Cerebellar nuclear complex (tissue), 1 donor: Measurements from ENCODE around the gene MAP2K5.

Experiments
- DNase-seq, 2 experiments: peaks; one replicate each; lab custom pipeline; 2025; lab: John Stamatoyannopoulos, UW

Gene MAP2K5

DNA sequence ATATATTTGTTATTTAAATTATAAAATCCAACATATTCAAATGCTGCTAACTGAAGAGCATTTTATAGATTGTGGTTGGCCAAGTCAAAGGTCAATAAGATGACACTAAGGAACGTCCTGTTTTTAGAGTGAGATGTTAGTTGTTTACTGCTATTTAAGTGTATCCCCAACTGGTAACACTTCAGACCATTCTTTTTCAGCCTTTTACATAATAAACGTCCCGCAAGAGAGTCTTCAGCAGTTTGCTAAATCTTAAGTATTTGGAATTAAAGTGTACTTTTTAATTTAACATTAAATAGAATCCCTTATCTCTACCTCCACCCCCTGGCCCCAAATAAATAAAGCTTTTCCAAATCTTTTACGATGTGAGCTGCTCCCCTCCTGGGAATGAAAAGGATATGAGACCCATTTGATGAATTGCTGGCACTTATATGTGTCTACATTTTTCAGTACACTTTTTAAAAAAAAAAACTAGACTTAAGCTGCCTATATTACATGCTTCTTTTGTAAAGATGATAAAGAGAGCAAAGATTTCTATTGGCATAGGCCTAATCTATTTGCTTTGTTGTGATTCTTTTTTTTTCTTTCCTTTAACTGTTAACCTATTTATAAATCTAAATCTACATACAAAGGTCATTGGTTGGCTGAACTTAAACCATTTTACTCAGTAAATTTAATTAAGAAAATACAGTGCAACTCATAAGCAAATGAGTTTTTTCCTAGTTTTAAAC is 181.0 kb downstream of the MAP2K5 start:
- DNase-seq, result no peak

DNA sequence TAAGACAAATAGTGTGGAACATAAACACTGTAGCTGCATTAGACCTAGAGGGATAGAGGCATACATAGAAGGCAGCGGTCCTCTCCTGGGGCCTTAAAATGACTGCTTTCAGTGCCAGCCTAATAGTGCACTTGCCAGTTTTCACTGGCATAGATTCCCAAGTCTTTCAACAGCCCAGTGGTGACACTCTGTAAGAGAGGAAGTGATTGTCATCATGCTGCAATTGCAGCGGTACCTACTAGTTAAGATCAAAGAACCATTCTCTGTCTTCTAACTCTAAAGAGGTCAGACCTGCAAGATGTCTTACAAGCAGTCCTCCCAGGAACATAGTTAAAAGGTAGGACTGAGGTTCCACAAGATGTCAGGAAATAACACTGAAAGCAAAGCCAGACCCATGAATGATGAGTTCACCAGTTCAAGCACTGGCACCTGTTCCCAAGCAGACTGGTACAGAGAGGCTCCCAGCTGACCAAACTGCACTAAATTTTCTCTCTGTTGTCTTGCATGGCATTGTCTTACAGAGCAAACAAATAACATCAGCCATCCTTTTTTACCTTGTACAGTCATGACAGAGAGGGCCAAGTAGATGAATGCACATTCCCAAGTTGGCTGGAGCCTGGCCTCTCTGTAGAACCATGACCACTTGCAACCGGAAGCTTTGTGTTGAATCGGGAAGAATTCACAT is 182.3 kb downstream of the MAP2K5 start:
- DNase-seq, result no peak

DNA sequence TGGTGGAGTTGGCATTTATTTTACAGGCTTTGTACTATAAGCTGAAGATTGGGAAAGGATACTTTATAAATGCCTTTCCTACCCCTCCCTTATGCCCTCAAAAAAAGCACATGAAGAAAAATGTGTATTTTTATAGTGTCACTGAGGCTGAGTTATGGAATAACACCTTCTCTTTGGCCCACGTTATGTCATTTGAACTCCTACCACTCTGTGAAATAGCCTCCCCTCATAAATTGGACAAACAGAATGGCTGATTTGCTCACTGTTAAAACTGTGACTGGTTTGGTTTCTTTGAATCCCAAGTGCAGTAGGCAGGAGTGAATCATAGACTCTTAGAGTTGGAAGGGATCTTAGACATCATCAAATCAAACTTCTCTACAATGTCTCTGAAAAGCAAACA is 187.6 kb downstream of the MAP2K5 start:
- no peak for DNase-seq

DNA sequence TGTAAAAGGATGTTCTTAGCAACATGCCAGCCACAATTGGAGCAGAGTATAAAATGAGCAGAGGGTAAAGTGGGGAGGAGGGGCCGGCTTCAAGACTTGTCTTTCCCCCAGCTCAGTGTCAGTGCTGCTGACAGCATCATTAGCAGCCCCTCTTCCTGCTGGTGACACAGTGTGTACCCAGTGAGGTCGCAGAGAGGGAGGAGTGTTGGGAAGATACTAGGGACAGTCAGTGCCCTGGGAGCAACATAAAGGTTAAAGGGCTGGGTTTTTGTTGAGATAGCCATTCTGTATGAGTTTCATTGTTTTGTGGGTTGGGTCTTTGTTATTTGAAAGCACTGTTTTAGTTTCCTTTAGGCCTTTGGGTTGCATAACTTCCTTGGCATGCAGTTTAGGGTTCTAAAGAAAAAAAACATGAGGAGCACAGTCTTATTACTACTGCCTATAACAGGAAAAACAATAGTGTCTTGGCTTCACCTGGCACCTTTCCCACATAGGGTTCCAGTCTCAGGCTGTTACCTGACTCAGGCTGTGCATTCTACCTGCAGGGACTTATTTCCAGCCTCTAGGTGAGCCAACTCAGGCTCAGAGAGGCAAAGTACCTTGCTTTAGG is 188.7 kb downstream of the MAP2K5 start:
- DNase-seq, result no peak

DNA sequence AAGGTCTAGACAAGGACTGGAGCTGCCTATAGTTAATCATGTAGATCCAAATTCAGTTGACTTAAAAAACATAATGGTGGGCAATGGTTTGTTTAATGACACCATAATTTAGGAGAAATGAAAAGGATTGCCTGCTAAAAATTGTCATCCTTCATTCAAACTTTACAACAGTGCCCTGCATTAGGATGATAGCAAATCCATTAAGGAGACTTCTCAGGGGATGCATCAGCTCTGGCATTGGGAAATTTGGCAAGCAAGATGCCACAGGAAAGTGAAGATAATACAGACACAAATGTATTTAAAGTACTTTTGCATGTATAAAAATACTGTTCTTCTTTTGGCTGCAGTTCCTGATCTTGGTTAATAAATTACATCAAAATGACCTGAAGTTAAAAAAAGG is 189.7 kb downstream of the MAP2K5 start:
- DNase-seq, result no peak

DNA sequence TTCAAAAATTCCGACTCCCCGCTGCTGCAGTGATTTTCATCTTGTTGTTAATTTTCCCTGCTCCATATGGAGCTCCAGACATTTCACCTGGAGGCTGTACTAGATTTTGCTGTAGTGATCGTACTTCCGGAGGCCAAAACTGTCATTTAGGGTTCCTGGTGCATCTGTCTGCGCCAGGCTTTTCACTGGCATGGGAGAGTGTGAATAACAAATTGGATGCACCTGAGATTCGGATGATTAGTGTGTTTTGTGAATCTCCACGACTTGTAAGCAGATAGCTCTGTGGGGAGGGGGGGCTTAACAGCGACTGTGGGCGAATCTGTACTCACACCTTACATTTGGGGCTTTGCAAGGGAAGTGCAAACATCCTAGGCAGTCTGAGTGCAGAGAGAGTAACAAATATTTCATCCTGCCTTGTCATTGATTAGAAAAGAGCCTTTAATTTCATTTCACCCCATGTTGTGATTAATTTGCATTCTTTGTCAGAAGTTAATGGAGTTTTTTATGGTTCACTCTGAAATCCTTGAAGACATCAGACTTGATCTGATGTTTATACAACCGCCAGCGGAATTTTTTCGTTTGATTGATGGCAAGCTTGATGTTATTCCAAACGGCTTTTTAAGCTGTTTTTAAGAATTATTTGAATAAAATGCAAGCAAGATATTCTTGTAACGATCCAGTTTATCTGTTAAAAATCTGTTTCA is 190.3 kb downstream of the MAP2K5 start:
- DNase-seq, result no peak

DNA sequence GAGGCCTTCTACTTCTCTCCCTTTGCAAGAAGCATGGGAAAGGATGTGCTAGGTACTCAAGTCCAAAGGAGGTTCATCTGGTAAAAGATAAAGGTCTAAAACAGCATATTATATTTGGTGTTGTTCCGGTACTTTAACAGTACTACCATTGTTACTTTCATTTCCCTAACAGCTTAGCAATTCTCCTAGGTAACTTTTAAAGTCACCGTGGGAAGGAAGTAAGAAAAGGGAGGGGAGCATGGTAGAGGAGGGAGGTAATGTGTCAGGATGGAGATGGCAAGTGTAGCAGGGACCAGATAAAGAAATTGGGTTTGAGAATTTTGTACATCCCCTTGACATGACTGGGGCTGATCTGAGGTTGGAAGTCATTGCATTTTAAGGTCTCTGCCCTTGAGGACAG is 193.4 kb downstream of the MAP2K5 start:
- DNase-seq, result no peak

DNA sequence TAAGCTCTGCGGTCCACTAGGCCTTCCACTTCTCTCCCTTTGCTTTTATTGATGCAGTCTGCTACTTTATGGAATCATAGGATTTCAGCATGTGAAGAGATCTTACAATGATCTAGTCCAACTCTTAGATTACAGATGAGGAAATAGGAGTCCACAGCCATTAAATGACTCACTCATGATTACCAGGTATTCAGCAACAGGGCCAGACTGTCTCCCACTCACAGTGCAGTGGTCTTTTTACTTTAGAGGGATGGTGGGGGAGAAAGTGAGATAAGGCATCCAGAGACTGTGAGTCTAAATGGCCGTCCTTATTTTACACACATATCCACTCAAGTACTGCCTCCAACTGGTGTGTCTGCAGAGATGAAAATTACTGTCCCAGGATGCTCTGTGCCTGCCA is 194.3 kb downstream of the MAP2K5 start:
- DNase-seq, result no peak

DNA sequence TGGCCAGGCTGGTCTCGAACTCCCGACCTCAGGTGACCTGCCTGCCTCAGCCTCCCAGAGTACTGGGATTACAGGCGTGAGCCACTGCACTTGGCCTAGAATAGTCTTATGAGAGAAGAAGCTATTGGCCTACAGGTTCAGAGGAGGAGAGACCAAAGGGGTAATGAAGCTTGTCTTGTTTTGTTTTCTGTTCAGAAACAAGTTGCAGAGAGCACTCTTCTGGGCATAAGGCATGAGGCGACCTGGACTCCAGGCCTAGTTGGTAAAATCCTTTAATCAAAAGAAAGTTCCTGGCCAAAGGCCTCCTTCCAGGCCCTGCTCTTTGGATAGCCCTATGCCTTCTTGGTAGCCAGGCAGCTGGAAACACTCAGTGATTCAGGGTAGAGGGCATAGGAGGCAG is 195.6 kb downstream of the MAP2K5 start:
- DNase-seq, result no peak

DNA sequence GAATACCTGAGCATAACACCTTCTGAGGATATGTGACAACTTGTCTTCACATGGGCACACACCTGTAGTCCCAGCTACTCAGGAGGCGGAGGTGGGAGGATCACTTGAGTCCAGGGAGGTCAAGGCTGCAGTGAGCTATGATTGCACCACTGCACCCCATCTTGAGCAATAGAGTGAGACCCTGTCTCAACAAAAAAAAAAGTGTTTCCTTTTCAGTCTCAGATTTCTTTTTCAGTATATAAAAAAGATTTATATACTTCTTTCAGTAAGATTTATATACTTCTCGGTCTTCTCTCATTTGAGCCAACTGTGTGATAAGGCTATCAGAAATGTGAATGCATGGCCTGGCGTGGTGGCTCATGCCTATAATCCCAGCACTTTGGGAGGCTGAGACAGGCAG is 197.9 kb downstream of the MAP2K5 start:
- DNase-seq, result no peak

DNA sequence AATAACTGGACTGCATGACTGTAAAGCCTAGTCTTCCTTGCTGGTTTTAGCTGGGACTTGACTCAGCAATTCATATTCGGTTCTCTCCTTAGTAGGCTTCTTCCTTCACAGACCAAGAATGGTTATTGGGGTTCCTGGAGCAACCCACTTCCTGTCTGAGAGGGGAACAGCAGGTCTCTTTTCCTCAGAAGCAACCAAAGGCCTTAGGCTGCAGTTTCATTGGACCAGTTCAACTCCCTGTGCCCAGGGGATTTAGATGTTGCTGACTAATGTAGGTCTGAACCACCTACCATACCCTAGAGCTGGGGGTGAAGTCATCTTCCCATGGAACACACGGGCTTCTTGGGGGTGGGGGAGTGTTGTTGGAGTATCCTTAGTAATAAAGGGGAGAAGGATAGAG is 198.8 kb downstream of the MAP2K5 start:
- DNase-seq, result no peak

DNA sequence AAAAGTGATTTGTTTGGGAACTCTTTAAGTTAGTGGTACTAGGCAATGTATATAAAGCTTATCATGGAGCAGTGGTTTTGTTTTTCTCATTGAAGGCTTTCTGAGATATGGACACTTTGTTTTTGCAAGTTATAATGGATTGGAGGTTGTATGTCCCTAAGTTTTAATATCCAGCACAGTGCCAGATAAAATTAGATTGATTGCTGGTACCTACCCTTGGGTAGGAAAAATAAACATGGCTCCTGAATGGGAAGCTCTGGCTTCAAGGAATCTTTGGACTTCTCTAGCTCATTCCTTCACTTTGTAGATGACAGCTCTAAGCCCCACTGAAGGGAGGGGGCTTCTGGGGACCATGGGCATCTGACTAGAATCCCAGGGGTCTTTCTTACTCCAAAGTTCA is 201.1 kb downstream of the MAP2K5 start:
- no peak for DNase-seq

DNA sequence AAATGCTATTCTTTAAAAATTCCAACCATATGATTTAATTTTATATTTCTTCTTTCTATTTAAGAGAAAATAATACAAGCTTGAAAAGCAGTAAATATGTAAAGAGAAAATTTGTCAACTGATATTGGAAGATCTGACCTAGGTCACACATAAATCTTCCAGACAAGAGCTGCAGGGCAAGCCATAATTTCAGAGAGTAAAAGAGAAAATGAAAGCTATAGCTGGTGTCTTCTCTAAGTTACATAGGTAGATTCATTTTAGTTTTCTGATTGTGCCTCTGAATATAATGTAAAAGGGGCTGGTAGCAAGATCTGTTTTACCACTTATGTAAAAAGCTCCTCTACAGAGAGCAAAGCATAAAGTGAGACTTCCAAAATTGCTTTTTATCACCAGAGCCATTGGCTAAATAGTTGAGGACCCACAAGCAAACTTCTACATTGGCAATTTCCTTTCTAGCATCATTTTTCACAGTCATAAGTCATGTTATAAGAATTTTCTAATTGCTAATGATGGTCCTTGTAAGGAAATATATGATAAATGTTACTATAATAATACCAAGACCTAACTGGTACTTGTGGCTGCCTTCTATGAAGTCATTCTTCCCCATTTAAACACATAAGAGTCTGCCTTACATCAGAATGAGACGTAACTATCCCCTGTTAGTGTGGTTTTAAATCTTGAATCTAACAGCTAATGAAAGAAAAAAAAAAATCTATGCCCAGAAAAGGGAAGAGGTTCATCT is 202.0 kb downstream of the MAP2K5 start:
- no peak for DNase-seq

DNA sequence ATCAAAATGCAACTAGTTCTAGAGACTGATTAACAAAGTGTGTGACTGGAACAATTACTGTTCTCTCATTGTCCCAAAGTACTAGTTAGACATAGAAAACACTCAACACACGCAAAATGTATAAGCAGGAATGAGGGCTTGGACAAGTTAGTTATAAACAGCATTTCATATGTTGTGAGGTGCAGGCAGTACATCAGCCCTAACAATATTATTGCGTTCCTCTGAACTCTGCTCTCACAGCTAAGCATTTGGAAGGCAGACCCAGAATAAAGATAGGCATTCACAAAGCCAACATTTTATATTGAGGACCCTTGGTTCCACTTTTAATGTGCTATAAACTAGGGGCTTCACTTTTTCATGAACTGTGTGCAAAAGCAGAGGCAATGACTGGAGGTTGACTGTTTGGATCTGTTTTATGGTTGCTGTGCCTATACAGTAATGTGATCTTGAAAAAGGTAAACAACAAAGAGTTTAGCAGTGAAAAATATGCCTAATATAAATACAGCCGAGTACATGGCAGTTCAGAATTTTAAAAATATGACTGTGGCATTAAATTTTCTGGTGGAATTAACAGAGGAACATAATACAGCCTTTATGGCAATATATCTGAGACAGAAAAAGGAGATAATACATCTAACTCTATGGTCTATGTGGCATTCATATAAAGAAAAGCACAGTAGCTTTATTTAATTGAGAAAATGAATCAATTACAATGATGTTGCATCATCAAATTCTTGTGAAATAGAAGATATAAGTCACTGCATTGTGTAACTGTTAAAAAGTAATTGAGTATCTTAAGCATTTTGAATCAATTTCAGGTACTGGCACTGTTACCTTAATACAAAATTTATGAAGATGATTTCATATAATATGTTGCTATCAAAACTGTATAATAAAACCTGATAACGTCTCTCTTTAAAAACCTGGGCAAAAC is 202.8 kb downstream of the MAP2K5 start:
- no peak for DNase-seq

DNA sequence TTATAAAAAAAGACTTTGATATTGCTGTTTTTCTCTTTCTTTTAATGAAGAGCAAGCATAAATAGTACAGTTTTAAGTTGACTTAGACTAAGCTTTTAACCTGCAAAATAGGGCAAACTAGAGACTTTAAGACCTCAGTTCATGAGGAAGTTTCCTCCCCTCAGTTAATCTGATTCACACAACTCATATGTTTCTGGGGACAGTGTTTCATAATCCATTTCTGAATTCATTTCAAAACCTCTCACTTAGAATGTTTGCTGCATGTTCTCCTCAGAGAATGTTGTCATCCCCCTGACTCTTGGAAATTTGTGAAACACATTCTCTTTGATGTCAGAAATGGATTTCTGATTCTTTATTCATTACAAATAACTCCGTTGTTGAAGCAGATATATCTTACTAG is 203.5 kb downstream of the MAP2K5 start:
- no peak for DNase-seq

DNA sequence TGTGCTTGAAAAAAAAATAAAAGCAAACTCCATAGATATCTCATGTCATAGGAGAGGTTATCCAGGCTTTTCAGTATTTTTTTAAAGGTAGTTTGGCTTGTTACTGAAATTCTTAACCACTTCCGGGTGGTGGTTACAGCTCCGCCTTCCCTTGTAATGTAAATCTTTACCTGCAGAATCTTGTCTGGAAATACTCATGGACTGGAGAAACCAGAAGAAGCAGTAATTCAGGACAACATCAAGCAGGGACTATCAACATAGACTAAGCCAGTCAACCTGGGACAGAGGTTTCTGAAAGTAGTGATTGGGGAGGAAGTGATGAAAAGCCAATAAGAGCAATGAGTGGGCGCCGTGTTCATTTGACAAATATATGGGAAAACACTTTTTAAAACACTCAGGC is 203.9 kb downstream of the MAP2K5 start:
- DNase-seq, result no peak

DNA sequence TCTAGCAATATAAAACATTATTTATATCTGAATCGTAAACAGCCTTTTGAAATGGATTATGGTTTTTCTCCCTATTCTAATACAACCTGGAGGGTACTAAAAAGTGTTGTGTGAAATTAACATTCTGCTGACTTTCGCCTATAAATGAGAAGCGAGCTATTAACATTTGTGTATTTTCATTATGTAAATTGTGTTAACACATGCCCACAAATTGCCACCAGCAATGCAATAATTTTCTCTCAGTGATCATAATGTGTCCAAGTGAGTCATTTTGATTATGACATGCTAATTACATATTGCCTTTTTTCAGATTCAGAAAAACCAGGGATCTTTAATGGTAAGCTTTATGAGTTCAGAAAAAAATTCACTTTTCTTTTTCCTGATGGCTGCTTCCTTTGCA is 205.4 kb downstream of the MAP2K5 start:
- DNase-seq, result no peak

DNA sequence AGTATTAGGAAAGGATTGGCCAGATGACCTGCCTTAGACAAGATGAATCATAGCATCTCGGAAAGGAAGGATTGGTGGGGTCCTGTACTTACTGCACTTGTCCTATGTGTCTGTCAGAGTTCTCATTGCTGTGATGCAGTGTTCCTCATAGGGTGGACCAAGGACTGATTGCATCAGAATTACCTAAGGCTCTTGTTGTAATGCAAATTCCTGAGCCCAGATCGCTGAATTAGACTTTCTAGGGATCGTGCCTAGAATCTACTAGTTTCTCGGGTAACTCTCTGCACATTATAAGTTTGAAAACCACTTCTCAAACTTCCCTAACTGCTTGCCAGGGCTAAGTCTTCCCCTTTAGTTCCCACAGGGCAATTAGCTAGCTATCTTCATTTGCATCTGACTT is 207.9 kb downstream of the MAP2K5 start:
- DNase-seq, result no peak

DNA sequence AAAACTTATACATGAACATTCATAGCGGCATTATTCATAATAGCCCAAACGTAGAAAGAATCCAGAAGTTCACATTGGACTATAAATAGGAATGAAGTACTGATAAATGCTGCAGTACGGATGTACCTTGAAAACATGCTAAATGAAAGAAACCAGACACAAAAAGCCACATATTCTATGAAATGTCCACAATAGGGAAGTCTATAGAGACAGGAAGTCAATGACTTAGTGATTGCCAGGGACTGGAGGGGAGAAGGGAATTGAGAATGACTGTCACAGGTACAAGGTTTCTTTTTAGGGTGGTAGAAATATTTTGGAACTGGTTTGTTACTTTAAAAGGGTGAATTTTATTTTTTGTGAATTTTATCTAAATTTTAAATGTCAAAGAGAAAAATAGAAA is 211.4 kb downstream of the MAP2K5 start:
- no peak for DNase-seq

DNA sequence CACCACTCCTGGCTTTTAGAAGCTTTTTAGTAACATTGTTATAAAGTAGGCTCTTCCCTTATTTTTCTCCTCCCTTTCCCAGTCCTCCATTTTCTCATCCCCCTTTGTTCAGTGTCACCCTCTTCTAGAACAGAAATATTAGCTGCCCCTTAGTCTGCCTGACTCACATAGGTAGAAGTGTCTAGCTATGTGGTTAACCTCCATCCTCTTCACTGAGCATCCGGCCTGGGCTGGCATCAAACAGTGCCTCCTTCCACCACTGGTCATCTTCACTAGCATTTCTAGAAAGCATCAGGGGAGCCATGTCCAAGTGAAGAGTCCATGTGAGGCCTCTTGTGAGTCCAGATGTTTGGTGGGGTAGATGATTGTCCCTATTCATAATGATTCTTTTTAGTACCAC is 212.8 kb downstream of the MAP2K5 start:
- no peak for DNase-seq

DNA sequence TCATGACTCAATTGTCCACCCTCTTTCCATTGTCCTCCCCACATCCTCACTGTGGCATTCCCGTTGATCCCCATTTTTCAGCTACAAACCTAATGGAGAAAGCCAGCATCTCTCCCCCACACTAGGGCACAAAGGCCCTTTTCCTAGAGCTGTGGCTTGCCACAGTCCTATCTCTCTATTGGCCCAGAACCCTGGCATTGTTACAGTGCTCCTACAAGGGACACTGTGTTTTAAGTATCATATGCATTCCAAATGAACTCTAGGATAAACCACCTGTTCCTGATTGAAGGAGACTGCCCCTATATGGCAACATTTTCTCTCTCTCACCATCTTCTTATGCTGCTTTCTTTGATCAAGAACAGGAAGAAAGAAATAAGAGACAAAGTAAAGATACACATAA is 213.4 kb downstream of the MAP2K5 start:
- DNase-seq, result no peak
